Right atrium auricular region (tissue), 2 donors: ENCODE data around the gene KIRREL3. TPM values are rescaled to one million over a fixed set of nuclear protein-coding genes. Genes with fewer than 3 reads are reported as not detected.

Experiments
- DNase-seq: peaks from one replicate; pipeline ENCODE4 v3.0.0-alpha.2; 2019; ENCODE audit warnings: low spot score
- H3K27ac ChIP-seq, 2 donors: fragments of 200-600 bp; sonication (generic); 1 replicate in 1 of 2; 2 replicates in 1 of 2; pipeline ENCODE4 v1.5.1; 2016 to 2019
- H3K27me3 ChIP-seq, 2 donors: fragments of 200-600 bp; sonication (generic); one replicate each; pipeline versions ENCODE4 v1.5.1 to v1.6.0; 2017 to 2019
- H3K36me3 ChIP-seq: fragments of 200-600 bp; sonication (generic); one replicate; pipeline ENCODE4 v1.5.1; 2016
- H3K4me1 ChIP-seq, 2 donors: fragments of 200-600 bp; sonication (generic); one replicate each; pipeline versions ENCODE4 v1.5.1 to v1.6.0; 2017 to 2019
- H3K4me3 ChIP-seq, 2 donors: fragments of 200-600 bp; sonication (generic); 1 replicate in 1 of 2; 2 replicates in 1 of 2; pipeline ENCODE4 v1.5.1; 2017 to 2019; ENCODE audit warnings: mild to moderate bottlenecking in 1 of 2, moderate library complexity in 1 of 2
- H3K9me3 ChIP-seq, 2 donors: fragments of 200-600 bp; sonication (generic); one replicate each; pipeline ENCODE4 v1.5.1; 2019
- CTCF ChIP-seq, 2 donors: fragments of 200-600 bp; sonication (generic); IDR thresholded peaks; one replicate each; pipeline ENCODE4 v1.5.1; 2019; ENCODE audit warnings: antibody characterized with exemption in 2 of 2
- total RNA-seq, 2 donors: library from RNA; depleted of rRNA; stranded (reverse); fragments of >200 nt; gene quantifications; one replicate each; pipeline ENCODE4 v1.1.0, GENCODE V29; 2016

The KIRREL3 gene
- total RNA-seq, 2 donors from 2014 or later: 0.51 to 0.74 TPM

- Histone ChIP-seq H3K27ac (no peak overlapping the region), H3K9me3 (no peaks in the 10 kb centered on the region), H3K4me1 (no peaks in the 10 kb centered on the region), H3K4me3 (no peak overlapping the region), H3K36me3 (no peaks in the 10 kb centered on the region), H3K27me3 (no peaks in the 10 kb centered on the region)
- DNase-seq: no peak
- TF ChIP-seq CTCF (IDR thresholded peaks at IDR 0.05): no peak
These were observed 474.9 kb downstream of the KIRREL3 start for GRCh38 chr11:126525702-126526101.

GRCh38 chr11:126525216-126525615 lies 475.4 kb downstream of the KIRREL3 start:
- TF ChIP-seq CTCF (IDR thresholded peaks at IDR 0.05): no peak
- H3K4me3 ChIP-seq: no peak overlapping the region
- H3K27me3 ChIP-seq: no peaks in the 10 kb centered on the region
- no peak for DNase-seq
- no peak overlapping the region for H3K27ac ChIP-seq
- H3K9me3 ChIP-seq: no peaks in the 10 kb centered on the region
- no peaks in the 10 kb centered on the region for H3K4me1 ChIP-seq
- no peaks in the 10 kb centered on the region for H3K36me3 ChIP-seq

- Histone ChIP-seq H3K9me3 (no peaks in the 10 kb centered on the region), H3K4me3 (no peak overlapping the region), H3K36me3 (no peaks in the 10 kb centered on the region), H3K4me1 (no peaks in the 10 kb centered on the region), H3K27ac (no peak overlapping the region), H3K27me3 (no peaks in the 10 kb centered on the region)
- DNase-seq: no peak
- no peak for TF ChIP-seq CTCF (IDR thresholded peaks at IDR 0.05)
These were observed 476.9 kb downstream of the KIRREL3 start for GRCh38 chr11:126523441-126524205.

- H3K27me3 ChIP-seq: no peaks in the 10 kb centered on the region
- no peak for TF ChIP-seq CTCF (IDR thresholded peaks at IDR 0.05)
- no peak for DNase-seq
These were observed 478.0 kb downstream of the KIRREL3 start for GRCh38 chr11:126522606-126523005.

GRCh38 chr11:126522152-126522551 lies 478.4 kb downstream of the KIRREL3 start:
- no peak for TF ChIP-seq CTCF (IDR thresholded peaks at IDR 0.05)
- DNase-seq: no peak
- Histone ChIP-seq H3K27ac (no peak overlapping the region), H3K4me3 (no peak overlapping the region), H3K36me3 (no peaks in the 10 kb centered on the region), H3K4me1 (no peaks in the 10 kb centered on the region), H3K9me3 (no peaks in the 10 kb centered on the region), H3K27me3 (no peaks in the 10 kb centered on the region)

More at GRCh38 chr11:126522606-126523005, 478.0 kb downstream of the KIRREL3 start:
- Histone ChIP-seq H3K4me1 (no peaks in the 10 kb centered on the region), H3K36me3 (no peaks in the 10 kb centered on the region), H3K9me3 (no peaks in the 10 kb centered on the region), H3K4me3 (no peak overlapping the region), H3K27ac (no peak overlapping the region)

GRCh38 chr11:126521196-126521595 lies 479.4 kb downstream of the KIRREL3 start:
- Histone ChIP-seq H3K4me3 (no peak overlapping the region), H3K36me3 (no peaks in the 10 kb centered on the region), H3K9me3 (no peaks in the 10 kb centered on the region), H3K4me1 (no peaks in the 10 kb centered on the region), H3K27ac (no peak overlapping the region), H3K27me3 (no peaks in the 10 kb centered on the region)
- TF ChIP-seq CTCF (IDR thresholded peaks at IDR 0.05): no peak
- DNase-seq: no peak
